ENCODE data around the gene NEUROG1. TPM values are rescaled to one million over a fixed set of nuclear protein-coding genes. Genes with fewer than 3 reads are reported as not detected.

The NEUROG1 gene
- not detected in 2 replicates for total RNA-seq
- long read RNA-seq = 0 reads

DNA sequence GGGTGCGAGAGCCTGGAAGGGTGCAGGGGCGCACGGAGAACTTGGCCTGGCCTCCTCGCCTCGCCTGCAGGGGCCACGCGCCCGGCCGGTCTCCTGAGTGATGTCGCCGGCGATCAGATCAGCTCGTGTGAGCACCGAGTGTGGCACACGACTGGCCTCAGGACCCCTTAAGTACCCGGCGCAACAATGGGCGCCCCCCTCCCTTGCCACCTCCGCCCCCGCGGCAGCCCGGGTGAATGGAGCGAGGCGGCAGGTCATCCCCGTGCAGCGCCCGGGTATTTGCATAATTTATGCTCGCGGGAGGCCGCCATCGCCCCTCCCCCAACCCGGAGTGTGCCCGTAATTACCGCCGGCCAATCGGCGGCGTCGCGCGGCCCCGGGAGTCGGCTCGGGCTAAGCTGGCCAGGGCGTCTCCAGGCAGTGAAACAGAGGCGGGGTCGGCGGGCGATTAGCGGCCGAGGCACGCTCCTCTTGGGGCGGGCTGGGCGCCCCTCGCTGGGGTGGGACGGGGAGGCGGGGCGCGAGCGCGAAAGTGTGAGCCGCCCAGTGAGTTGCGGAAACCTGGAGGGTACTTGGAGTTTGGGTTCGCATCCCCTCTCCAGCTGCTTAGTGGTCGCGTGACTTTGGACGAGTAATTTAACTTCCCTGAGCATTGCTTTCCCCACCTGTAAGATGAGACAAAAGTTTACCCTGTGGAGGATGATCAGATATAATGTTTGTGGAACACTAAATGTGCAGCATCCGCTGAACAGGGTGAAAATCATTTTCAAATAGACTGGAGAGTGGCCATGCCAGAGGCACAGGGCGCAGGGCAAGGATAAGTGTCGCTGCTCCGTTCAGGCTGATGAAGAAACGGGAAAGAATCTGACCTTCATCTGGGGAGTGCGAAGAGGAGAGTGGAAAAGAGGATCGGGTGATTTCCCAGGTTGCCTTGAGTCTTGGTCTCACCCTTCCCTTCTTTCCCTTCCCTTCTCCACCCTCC, at the start of gene NEUROG1:
Gene NEUROG1 (minus strand): TSS at position 145 of the 982 bp plus-strand sequence. CDS start 274 bp downstream, outside the sequence.
- DNase-seq (ENCODE audit: low spot score, unreplicated experiment) = no peak
- H3K27ac Mint-ChIP-seq = peak within 1 kb of the TSS; percentile 3
- no peaks in the 10 kb centered on the region for H3K9me3 Mint-ChIP-seq (ENCODE audit: low read depth)
- no peak for TF ChIP-seq CTCF (IDR thresholded peaks at IDR 0.05; ENCODE audit: unreplicated experiment)
- peaks cover 5% of the 10 kb centered on the region for H3K4me1 Mint-ChIP-seq (ENCODE audit: low read depth)
- H3K4me3 Mint-ChIP-seq (ENCODE audit: low read depth) = peak within 1 kb of the TSS; percentile 50
- no peaks in the 10 kb centered on the region for H3K36me3 Mint-ChIP-seq (ENCODE audit: insufficient read depth)
- H3K27me3 Mint-ChIP-seq = peaks cover 96% of the 10 kb centered on the region

- Mint-ChIP-seq H3K27ac (no peak overlapping the region), H3K36me3 (ENCODE audit: insufficient read depth) (no peaks in the 10 kb centered on the region), H3K4me3 (ENCODE audit: low read depth) (no peak overlapping the region), H3K9me3 (ENCODE audit: low read depth) (no peaks in the 10 kb centered on the region), H3K4me1 (ENCODE audit: low read depth) (no peaks in the 10 kb centered on the region), H3K27me3 (peaks cover 53% of the 10 kb centered on the region)
- no peak for TF ChIP-seq CTCF (IDR thresholded peaks at IDR 0.05; ENCODE audit: unreplicated experiment)
- DNase-seq (ENCODE audit: low spot score, unreplicated experiment) = no peak
Observed at GRCh38 chr5:135584918-135585317, 49.2 kb upstream of the NEUROG1 start.

- Mint-ChIP-seq H3K27ac (no peak overlapping the region), H3K4me3 (ENCODE audit: low read depth) (no peak overlapping the region), H3K27me3 (peaks cover 57% of the 10 kb centered on the region), H3K36me3 (ENCODE audit: insufficient read depth) (no peaks in the 10 kb centered on the region), H3K9me3 (ENCODE audit: low read depth) (no peaks in the 10 kb centered on the region), H3K4me1 (ENCODE audit: low read depth) (no peaks in the 10 kb centered on the region)
- no peak for DNase-seq (ENCODE audit: low spot score, unreplicated experiment)
- TF ChIP-seq CTCF (IDR thresholded peaks at IDR 0.05; ENCODE audit: unreplicated experiment) = no peak
Observed at GRCh38 chr5:135584276-135584675, 48.5 kb upstream of the NEUROG1 start.

- Mint-ChIP-seq H3K27me3 (peaks cover 75% of the 10 kb centered on the region), H3K9me3 (ENCODE audit: low read depth) (no peaks in the 10 kb centered on the region), H3K36me3 (ENCODE audit: insufficient read depth) (no peaks in the 10 kb centered on the region), H3K4me3 (ENCODE audit: low read depth) (no peak overlapping the region), H3K4me1 (ENCODE audit: low read depth) (peaks cover 2% of the 10 kb centered on the region), H3K27ac (no peak overlapping the region)
- DNase-seq (ENCODE audit: low spot score, unreplicated experiment) = no peak
- TF ChIP-seq CTCF (IDR thresholded peaks at IDR 0.05; ENCODE audit: unreplicated experiment) = no peak
Observed at GRCh38 chr5:135582099-135582781, 46.5 kb upstream of the NEUROG1 start.

DNA sequence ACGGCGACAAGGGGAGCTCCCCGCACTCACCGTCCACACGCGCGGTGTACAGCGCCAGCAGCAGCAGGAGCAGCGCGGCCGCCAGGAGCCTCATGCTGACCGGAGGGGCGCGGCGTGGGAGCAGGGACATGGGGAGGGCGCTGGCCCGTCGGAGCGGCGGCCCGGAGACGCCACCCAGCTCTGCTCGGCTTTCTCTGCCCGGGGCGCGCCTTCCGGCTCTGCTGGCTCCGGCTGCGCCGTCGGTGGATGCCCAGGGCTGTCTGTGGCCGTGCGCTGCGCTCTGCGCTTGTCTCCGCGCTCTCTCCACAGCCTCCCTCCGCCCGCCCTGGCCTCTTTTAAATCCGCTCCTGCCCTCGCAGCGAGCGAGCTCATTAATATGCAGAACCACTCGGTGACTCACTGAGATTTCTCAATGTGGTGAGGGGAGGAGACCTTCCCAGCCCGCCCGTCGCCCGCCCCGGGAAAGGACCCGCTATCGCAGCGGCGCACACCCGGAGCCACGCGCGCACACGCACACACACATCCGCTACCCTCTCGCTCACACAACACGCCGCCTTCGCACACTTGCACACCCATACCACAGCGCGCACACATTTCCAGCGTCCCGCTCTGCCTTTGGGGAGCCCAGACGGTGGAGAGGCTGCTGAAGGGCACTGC, 43.0 kb upstream of the NEUROG1 start, which contains the start of gene CXCL14:
Gene CXCL14 (minus strand): TSS at position 307 of the 657 bp plus-strand sequence. CDS start 213 bp downstream, at position 94.
- Mint-ChIP-seq H3K27me3 (peaks cover 96% of the 10 kb centered on the region), H3K27ac (no peak within 1 kb of the TSS), H3K4me3 (ENCODE audit: low read depth) (peak within 1 kb of the TSS; percentile 62), H3K9me3 (ENCODE audit: low read depth) (no peaks in the 10 kb centered on the region), H3K4me1 (ENCODE audit: low read depth) (peaks cover 2% of the 10 kb centered on the region), H3K36me3 (ENCODE audit: insufficient read depth) (no peaks in the 10 kb centered on the region)
- DNase-seq (ENCODE audit: low spot score, unreplicated experiment) = peak; percentile 26
- TF ChIP-seq CTCF (IDR thresholded peaks at IDR 0.05; ENCODE audit: unreplicated experiment) = no peak
